ENCODE results near the gene SIL1. TPM values are rescaled to one million over a fixed set of nuclear protein-coding genes. Genes with fewer than 3 reads are reported as not detected.

SIL1 gene
- total RNA-seq, 4 donors from 2014 or later, result 28.6 to 48.1 (median 36.5) TPM

DNA sequence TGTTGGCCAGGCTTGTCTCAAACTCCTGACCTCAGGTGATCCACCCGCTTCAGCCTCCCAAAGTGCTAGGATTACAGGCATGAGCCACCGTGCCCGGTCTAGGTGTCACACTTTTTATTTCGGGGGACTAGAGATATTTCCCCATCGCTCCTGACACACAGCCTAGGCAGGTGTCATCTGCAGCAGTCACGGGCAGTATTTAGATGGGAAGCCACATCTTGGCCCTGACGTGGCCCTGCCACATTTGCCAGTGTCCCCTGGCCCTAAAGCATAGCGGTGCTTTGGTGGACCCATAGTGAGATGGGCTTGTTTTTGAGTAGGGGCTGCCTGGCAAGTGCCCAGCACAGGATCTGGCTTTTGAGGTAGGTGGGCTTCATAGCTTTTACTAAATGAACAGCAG, 278.0 kb downstream of the SIL1 start:
- Histone ChIP-seq H3K36me3 (peaks cover 0 to 53% of the 10 kb centered on the region in 2 donors), H3K4me1 (peaks cover 0 to 21% (median 0%) of the 10 kb centered on the region in 3 donors), H3K27me3 (no peaks in the 10 kb centered on the region), H3K9me3 (no peaks in the 10 kb centered on the region), H3K4me3 (no peak overlapping the region), H3K27ac (no peak overlapping the region)
- TF ChIP-seq POLR2A (IDR thresholded peaks at IDR 0.05) (no peak), POLR2AphosphoS5 (IDR thresholded peaks at IDR 0.05) (no peak), EP300 (IDR thresholded peaks at IDR 0.05) (no peak)
- TF ChIP-seq, protein P1, sequence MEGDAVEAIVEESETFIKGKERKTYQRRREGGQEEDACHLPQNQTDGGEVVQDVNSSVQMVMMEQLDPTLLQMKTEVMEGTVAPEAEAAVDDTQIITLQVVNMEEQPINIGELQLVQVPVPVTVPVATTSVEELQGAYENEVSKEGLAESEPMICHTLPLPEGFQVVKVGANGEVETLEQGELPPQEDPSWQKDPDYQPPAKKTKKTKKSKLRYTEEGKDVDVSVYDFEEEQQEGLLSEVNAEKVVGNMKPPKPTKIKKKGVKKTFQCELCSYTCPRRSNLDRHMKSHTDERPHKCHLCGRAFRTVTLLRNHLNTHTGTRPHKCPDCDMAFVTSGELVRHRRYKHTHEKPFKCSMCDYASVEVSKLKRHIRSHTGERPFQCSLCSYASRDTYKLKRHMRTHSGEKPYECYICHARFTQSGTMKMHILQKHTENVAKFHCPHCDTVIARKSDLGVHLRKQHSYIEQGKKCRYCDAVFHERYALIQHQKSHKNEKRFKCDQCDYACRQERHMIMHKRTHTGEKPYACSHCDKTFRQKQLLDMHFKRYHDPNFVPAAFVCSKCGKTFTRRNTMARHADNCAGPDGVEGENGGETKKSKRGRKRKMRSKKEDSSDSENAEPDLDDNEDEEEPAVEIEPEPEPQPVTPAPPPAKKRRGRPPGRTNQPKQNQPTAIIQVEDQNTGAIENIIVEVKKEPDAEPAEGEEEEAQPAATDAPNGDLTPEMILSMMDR (IDR thresholded peaks at IDR 0.05), result no peak
- WGBS, 2 donors (ENCODE audit: low coverage in 1 of 2), result 97 to 100% methylated on average over 4 to 6 of the region's 8 CpGs
- ATAC-seq, result no peak

DNA sequence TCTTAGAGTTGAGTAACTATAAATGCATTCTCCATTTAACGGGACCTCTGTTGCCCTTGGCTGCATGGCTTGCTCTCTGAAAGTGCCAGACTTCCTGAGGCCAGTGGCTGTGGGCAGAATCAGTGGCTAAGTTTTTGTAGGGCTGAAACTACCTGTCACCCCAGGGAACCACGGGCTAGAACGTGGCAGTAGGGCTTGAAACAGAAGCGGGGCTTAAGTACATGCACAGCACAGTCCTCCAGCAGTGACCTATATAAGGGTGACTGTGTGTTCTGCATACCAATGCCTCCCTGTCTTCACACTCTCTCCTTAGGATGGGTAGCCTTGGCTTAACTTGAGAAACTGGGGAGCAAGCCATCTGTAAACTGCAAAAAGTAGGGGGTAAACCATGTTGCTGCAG, 279.5 kb downstream of the SIL1 start:
- no peak for ATAC-seq
- 55 to 60% methylated on average over 3 to 4 of the region's 4 CpGs for WGBS, 2 donors (ENCODE audit: low coverage in 1 of 2)
- peaks cover 0 to 19% (median 0%) of the 10 kb centered on the region in 3 donors for H3K4me1 ChIP-seq
- H3K36me3 ChIP-seq, result peaks cover 0 to 58% of the 10 kb centered on the region in 2 donors
- TF ChIP-seq, protein P1 (IDR thresholded peaks at IDR 0.05), result no peak
- TF ChIP-seq POLR2AphosphoS5 (IDR thresholded peaks at IDR 0.05), result no peak
- no peak for TF ChIP-seq POLR2A (IDR thresholded peaks at IDR 0.05)
- no peak for TF ChIP-seq EP300 (IDR thresholded peaks at IDR 0.05)
- no peaks in the 10 kb centered on the region for H3K27me3 ChIP-seq
- H3K9me3 ChIP-seq, result no peaks in the 10 kb centered on the region
- H3K4me3 ChIP-seq, result no peak overlapping the region
- H3K27ac ChIP-seq, result no peak overlapping the region

DNA sequence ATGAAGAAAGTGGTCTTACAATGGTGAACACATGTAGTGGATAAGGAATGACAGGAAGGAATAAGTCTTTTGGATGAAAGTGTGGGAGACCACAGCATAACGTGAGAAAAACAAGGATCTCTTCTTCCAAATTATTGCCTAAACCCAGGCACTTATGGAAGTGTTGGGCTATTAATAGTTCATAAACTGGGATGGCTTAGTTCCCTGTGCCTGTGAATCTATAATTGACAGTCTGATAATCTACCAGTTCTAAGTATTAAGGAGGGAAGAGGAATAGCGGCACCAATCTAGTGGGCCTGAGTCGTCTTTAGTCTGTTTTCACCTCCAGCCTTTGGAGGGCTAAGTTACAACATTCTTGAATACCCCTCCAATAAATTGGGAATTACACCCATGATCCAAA, 283.8 kb downstream of the SIL1 start:
- no peaks in the 10 kb centered on the region for H3K9me3 ChIP-seq
- no peak overlapping the region for H3K27ac ChIP-seq
- no peaks in the 10 kb centered on the region for H3K27me3 ChIP-seq
- H3K36me3 ChIP-seq, result peaks cover 0 to 69% of the 10 kb centered on the region in 2 donors
- TF ChIP-seq POLR2A (IDR thresholded peaks at IDR 0.05), result no peak
- no peak for TF ChIP-seq POLR2AphosphoS5 (IDR thresholded peaks at IDR 0.05)
- no peak for TF ChIP-seq EP300 (IDR thresholded peaks at IDR 0.05)
- TF ChIP-seq, protein P1 (IDR thresholded peaks at IDR 0.05), result no peak
- no peak overlapping the region for H3K4me3 ChIP-seq
- 83 to 92% methylated on average over 3 of the region's 3 CpGs for WGBS, 2 donors (ENCODE audit: low coverage in 1 of 2)
- no peak for ATAC-seq
- peaks cover 0 to 7% (median 0%) of the 10 kb centered on the region in 3 donors for H3K4me1 ChIP-seq

DNA sequence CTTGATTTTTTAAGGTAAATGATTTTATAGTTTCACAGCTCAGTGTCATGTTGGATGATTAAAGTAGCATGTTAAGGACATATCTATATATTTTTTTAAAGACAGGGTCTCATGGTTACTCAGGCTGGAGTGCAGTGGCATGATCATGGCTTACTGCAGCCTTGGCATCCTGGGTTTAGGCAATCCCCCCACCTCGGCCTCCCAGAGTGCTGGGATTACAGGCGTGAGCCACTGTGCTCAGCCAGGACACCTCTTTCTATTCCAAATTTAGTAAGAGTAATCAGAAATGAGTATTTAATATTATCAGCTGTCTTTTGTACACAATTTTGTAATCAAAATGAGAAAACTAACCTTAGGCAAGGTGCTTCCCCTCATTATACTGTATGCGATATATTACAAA, 284.4 kb downstream of the SIL1 start:
- ATAC-seq, result no peak
- H3K4me1 ChIP-seq, result peaks cover 0 to 3% (median 0%) of the 10 kb centered on the region in 3 donors
- peaks cover 0 to 69% of the 10 kb centered on the region in 2 donors for H3K36me3 ChIP-seq
- no peak overlapping the region for H3K27ac ChIP-seq
- 100% methylated on average over 1 to 3 of the region's 3 CpGs for WGBS, 2 donors (ENCODE audit: low coverage in 1 of 2)
- no peak for TF ChIP-seq POLR2AphosphoS5 (IDR thresholded peaks at IDR 0.05)
- no peak for TF ChIP-seq EP300 (IDR thresholded peaks at IDR 0.05)
- no peak for TF ChIP-seq POLR2A (IDR thresholded peaks at IDR 0.05)
- TF ChIP-seq, protein P1 (IDR thresholded peaks at IDR 0.05), result no peak
- no peaks in the 10 kb centered on the region for H3K9me3 ChIP-seq
- no peaks in the 10 kb centered on the region for H3K27me3 ChIP-seq
- H3K4me3 ChIP-seq, result no peak overlapping the region

DNA sequence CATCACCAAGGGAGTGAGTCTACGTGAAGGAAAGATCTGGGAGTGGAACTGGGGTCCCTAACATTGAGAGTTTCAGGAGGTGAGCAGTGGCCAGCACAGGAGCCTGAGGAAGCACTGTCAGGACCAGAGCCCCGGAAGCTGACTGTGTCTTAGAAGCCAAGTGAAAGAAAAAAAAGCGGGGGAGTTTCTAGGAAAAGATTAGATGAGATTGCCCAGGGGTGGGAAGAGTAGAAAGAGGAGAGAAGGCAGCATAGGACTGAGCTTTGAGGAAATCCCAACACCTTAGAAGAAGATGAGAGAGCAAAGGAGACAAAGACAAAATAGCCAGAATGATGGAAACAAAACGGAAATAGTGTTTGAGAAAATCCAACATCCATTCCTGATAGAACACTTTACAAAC, 286.1 kb downstream of the SIL1 start:
- H3K36me3 ChIP-seq, result peaks cover 0 to 69% of the 10 kb centered on the region in 2 donors
- TF ChIP-seq POLR2A (IDR thresholded peaks at IDR 0.05) (no peak), POLR2AphosphoS5 (IDR thresholded peaks at IDR 0.05) (no peak), EP300 (IDR thresholded peaks at IDR 0.05) (no peak)
- TF ChIP-seq, protein P1 (IDR thresholded peaks at IDR 0.05), result no peak
- no peak for ATAC-seq
- 84 to 92% methylated on average over 3 to 4 of the region's 4 CpGs for WGBS, 2 donors (ENCODE audit: low coverage in 1 of 2)
- H3K27me3 ChIP-seq, result no peaks in the 10 kb centered on the region
- H3K9me3 ChIP-seq, result no peaks in the 10 kb centered on the region
- H3K4me1 ChIP-seq, result no peaks in the 10 kb centered on the region
- no peak overlapping the region for H3K4me3 ChIP-seq
- no peak overlapping the region for H3K27ac ChIP-seq

All from gastroesophageal sphincter (tissue), 4 donors.